ENCODE results near the gene YPEL1.
"Not testable (repeated sequence)": the region's sequence is repeated elsewhere in the genome, so short reads cannot be mapped to it uniquely, and the experiment has no call there.

YPEL1 gene

GRCh38 chr22:21716395-21717122, 19.0 kb downstream of the YPEL1 start:
- H3K27ac ChIP-seq (ENCODE audit: low read length); H3K4me3 ChIP-seq (ENCODE audit: low read length); H3K4me1 ChIP-seq (ENCODE audit: control insufficient read depth, low read depth, low read length); H3K36me3 ChIP-seq (ENCODE audit: control insufficient read depth, low read depth, low read length); H3K9ac ChIP-seq (ENCODE audit: low read length); H3K27me3 ChIP-seq (ENCODE audit: control insufficient read depth, insufficient read depth, low read length); H3K9me3 ChIP-seq (ENCODE audit: control insufficient read depth, low read depth, low read length): not testable (repeated sequence)

DNA sequence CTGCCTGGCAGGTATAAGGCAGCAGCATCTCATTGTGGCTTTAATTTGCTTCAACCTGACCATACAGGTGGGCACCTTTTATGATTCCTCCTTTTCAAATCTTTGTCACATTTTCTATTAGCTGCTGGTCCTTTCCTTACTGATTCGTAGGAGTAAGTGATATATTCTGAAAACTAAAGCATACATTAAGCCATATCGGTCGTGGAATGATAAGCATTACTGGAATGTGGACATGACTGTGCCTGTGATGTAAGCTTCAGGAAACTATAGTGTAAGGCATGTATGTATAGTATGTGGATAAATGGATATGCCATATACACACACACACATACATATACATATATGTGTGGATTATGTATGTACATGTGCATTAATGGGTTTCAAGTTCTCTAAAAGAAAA, 20.8 kb downstream of the YPEL1 start:
- no peaks in the 10 kb centered on the region for H3K4me1 ChIP-seq (ENCODE audit: control insufficient read depth, low read depth, low read length)
- H3K36me3 ChIP-seq (ENCODE audit: control insufficient read depth, low read depth, low read length) = peaks cover 2% of the 10 kb centered on the region
- H3K9ac ChIP-seq (ENCODE audit: low read length) = no peak overlapping the region
- no peaks in the 10 kb centered on the region for H3K9me3 ChIP-seq (ENCODE audit: control insufficient read depth, low read depth, low read length)
- H3K27ac ChIP-seq (ENCODE audit: low read length) = no peak overlapping the region
- H3K27me3 ChIP-seq (ENCODE audit: control insufficient read depth, insufficient read depth, low read length) = no peaks in the 10 kb centered on the region
- H3K4me3 ChIP-seq (ENCODE audit: low read length) = no peak overlapping the region

GRCh38 chr22:21714059-21714770, 21.4 kb downstream of the YPEL1 start:
- H3K27me3 ChIP-seq (ENCODE audit: control insufficient read depth, insufficient read depth, low read length) = no peaks in the 10 kb centered on the region
- H3K36me3 ChIP-seq (ENCODE audit: control insufficient read depth, low read depth, low read length) = peaks cover 4% of the 10 kb centered on the region
- H3K9me3 ChIP-seq (ENCODE audit: control insufficient read depth, low read depth, low read length) = no peaks in the 10 kb centered on the region
- H3K9ac ChIP-seq (ENCODE audit: low read length) = no peak overlapping the region
- no peak overlapping the region for H3K4me3 ChIP-seq (ENCODE audit: low read length)
- H3K27ac ChIP-seq (ENCODE audit: low read length) = no peak overlapping the region
- H3K4me1 ChIP-seq (ENCODE audit: control insufficient read depth, low read depth, low read length) = no peaks in the 10 kb centered on the region

DNA sequence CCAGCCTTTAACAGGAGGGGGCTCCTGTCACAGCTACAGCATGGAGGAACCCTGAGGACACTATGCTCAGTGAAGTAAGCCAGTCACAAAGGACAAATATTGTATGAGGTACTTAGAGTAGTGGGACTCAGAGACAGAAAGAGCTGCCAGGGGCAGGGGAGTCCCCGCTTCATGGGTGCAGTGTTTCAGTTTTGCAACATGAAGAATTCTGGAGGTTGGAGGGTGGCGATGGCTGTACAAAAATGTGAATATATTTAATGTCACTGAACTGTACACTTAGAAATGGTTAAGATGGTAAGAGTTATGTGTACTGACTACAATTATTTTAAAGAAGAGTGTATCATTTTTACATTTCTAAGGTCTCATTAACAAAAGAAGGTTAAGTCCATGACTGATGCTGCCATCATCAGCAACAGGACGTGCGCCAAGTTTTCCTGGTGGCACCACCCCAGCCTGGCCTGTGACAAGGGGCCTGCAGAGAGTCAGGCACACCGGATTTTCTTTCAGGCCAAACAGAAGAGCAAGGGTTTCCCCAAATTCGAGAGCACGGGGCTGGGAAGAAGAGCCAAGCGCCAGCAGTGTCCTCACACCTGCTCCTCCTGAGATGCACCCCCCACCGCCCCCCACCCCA, 22.1 kb downstream of the YPEL1 start:
- Histone ChIP-seq H3K9me3 (ENCODE audit: control insufficient read depth, low read depth, low read length) (no peaks in the 10 kb centered on the region), H3K27me3 (ENCODE audit: control insufficient read depth, insufficient read depth, low read length) (no peaks in the 10 kb centered on the region), H3K4me1 (ENCODE audit: control insufficient read depth, low read depth, low read length) (no peaks in the 10 kb centered on the region), H3K36me3 (ENCODE audit: control insufficient read depth, low read depth, low read length) (peaks cover 4% of the 10 kb centered on the region), H3K27ac (ENCODE audit: low read length) (no peak overlapping the region), H3K9ac (ENCODE audit: low read length) (no peak overlapping the region), H3K4me3 (ENCODE audit: low read length) (no peak overlapping the region)

DNA sequence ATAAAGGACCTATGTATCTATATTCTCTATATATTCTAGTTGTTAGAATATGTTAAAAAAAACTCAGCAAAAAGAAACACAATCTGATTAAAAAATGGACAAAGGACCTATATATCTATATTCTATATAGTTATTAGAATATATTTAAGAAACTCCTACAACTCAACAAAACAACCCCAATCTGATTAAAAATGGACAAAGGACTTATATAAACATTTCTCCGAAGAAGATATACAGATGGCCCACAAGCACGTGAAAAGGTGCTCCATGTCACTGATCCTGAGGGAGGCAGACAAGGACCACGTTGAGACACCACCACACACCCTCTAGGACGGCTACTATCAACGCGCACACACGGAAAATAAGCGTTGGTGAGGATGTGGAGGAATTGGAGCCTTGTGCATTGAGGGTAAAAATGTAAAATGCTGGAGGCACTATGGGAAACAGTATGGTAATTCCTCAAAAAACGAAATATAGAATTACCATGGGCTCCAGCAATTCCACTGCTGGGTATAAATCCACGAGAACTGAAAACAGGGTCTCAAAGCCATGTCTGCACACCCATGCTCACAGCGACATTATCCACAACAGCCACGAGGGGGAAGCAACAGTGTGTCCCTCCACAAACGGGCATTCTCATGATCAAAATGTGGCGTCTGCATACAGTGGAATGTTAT, 22.7 kb downstream of the YPEL1 start:
- no peaks in the 10 kb centered on the region for H3K4me1 ChIP-seq (ENCODE audit: control insufficient read depth, low read depth, low read length)
- no peaks in the 10 kb centered on the region for H3K9me3 ChIP-seq (ENCODE audit: control insufficient read depth, low read depth, low read length)
- no peak overlapping the region for H3K9ac ChIP-seq (ENCODE audit: low read length)
- H3K27ac ChIP-seq (ENCODE audit: low read length) = no peak overlapping the region
- no peaks in the 10 kb centered on the region for H3K27me3 ChIP-seq (ENCODE audit: control insufficient read depth, insufficient read depth, low read length)
- H3K4me3 ChIP-seq (ENCODE audit: low read length) = no peak overlapping the region
- peaks cover 4% of the 10 kb centered on the region for H3K36me3 ChIP-seq (ENCODE audit: control insufficient read depth, low read depth, low read length)

DNA sequence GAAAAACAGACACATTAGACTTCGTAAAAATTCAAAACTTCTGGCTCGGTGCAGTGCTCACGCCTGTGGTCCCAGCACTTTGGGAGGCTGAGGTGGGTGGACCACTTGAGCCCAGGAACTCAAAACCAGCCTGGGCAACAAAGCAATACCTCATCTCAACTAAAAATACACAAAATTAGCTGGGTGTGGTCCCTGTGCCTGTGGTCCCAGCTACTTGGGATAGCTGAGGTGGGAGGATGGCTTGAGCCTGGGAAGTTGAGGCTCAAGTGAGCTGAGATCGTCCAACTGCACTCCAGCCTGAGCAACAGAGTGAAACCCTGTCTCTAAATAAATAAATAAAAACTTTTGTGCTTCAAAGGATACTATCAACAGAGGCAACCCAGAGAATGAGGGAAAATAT, 23.7 kb downstream of the YPEL1 start:
- H3K36me3 ChIP-seq (ENCODE audit: control insufficient read depth, low read depth, low read length) = peaks cover 4% of the 10 kb centered on the region
- H3K9me3 ChIP-seq (ENCODE audit: control insufficient read depth, low read depth, low read length) = no peaks in the 10 kb centered on the region
- no peaks in the 10 kb centered on the region for H3K27me3 ChIP-seq (ENCODE audit: control insufficient read depth, insufficient read depth, low read length)
- no peak overlapping the region for H3K4me3 ChIP-seq (ENCODE audit: low read length)
- H3K9ac ChIP-seq (ENCODE audit: low read length) = no peak overlapping the region
- no peaks in the 10 kb centered on the region for H3K4me1 ChIP-seq (ENCODE audit: control insufficient read depth, low read depth, low read length)
- no peak overlapping the region for H3K27ac ChIP-seq (ENCODE audit: low read length)

- Histone ChIP-seq H3K36me3 (ENCODE audit: control insufficient read depth, low read depth, low read length) (peaks cover 4% of the 10 kb centered on the region), H3K4me3 (ENCODE audit: low read length) (no peak overlapping the region), H3K27me3 (ENCODE audit: control insufficient read depth, insufficient read depth, low read length) (no peaks in the 10 kb centered on the region), H3K9me3 (ENCODE audit: control insufficient read depth, low read depth, low read length) (no peaks in the 10 kb centered on the region), H3K9ac (ENCODE audit: low read length) (no peak overlapping the region), H3K27ac (ENCODE audit: low read length) (no peak overlapping the region), H3K4me1 (ENCODE audit: control insufficient read depth, low read depth, low read length) (no peaks in the 10 kb centered on the region)
These were observed 25.4 kb downstream of the YPEL1 start for GRCh38 chr22:21710156-21710555.

GRCh38 chr22:21709688-21710087, 25.9 kb downstream of the YPEL1 start:
- Histone ChIP-seq H3K4me1 (ENCODE audit: control insufficient read depth, low read depth, low read length) (no peaks in the 10 kb centered on the region), H3K36me3 (ENCODE audit: control insufficient read depth, low read depth, low read length) (peaks cover 4% of the 10 kb centered on the region), H3K9ac (ENCODE audit: low read length) (no peak overlapping the region), H3K4me3 (ENCODE audit: low read length) (no peak overlapping the region), H3K27ac (ENCODE audit: low read length) (no peak overlapping the region), H3K27me3 (ENCODE audit: control insufficient read depth, insufficient read depth, low read length) (no peaks in the 10 kb centered on the region), H3K9me3 (ENCODE audit: control insufficient read depth, low read depth, low read length) (no peaks in the 10 kb centered on the region)

DNA sequence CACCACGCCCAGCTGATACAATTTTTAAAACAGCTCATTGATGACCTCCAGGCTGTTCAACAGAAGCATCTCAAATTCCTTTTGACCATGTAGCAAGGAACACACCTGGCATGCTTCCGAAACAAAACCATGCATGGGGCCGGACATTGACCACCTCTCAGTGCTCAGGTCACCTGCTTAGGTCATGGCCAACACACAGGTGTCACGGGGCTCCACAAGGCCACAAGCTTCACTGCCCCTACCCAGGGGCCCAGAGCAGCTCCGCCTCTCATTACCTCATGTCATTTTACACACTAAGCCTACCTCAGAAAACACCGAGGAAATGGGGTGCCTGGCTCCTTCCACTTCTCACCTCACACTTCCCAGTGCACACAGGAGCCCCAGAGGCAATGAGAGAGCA, 26.6 kb downstream of the YPEL1 start:
- H3K27ac ChIP-seq (ENCODE audit: low read length) = no peak overlapping the region
- no peaks in the 10 kb centered on the region for H3K27me3 ChIP-seq (ENCODE audit: control insufficient read depth, insufficient read depth, low read length)
- H3K4me3 ChIP-seq (ENCODE audit: low read length) = no peak overlapping the region
- no peak overlapping the region for H3K9ac ChIP-seq (ENCODE audit: low read length)
- peaks cover 4% of the 10 kb centered on the region for H3K36me3 ChIP-seq (ENCODE audit: control insufficient read depth, low read depth, low read length)
- no peaks in the 10 kb centered on the region for H3K4me1 ChIP-seq (ENCODE audit: control insufficient read depth, low read depth, low read length)
- no peaks in the 10 kb centered on the region for H3K9me3 ChIP-seq (ENCODE audit: control insufficient read depth, low read depth, low read length)

DNA sequence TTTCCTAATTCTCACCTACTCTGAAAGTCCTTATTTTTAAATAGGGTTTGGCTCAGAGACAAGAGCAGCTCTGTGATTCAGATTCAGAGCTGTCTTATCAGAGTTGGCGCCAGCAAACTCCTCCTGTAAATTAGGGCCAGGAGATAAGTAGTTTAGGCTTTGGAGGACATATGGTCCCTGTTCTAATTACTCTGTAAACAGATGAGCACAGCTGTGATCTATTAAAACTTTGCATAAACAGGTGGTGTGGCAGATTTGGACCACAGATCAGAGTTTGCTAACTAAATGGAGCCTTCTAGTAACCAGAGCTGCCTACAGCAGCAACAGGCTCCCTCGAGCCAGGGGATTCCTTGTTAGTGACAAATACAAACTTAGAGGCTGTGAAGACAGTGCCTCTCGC, 27.9 kb downstream of the YPEL1 start:
- no peak overlapping the region for H3K27ac ChIP-seq (ENCODE audit: low read length)
- no peak overlapping the region for H3K4me3 ChIP-seq (ENCODE audit: low read length)
- H3K4me1 ChIP-seq (ENCODE audit: control insufficient read depth, low read depth, low read length) = no peaks in the 10 kb centered on the region
- H3K9ac ChIP-seq (ENCODE audit: low read length) = no peak overlapping the region
- no peaks in the 10 kb centered on the region for H3K9me3 ChIP-seq (ENCODE audit: control insufficient read depth, low read depth, low read length)
- no peaks in the 10 kb centered on the region for H3K27me3 ChIP-seq (ENCODE audit: control insufficient read depth, insufficient read depth, low read length)
- H3K36me3 ChIP-seq (ENCODE audit: control insufficient read depth, low read depth, low read length) = peaks cover 4% of the 10 kb centered on the region

DNA sequence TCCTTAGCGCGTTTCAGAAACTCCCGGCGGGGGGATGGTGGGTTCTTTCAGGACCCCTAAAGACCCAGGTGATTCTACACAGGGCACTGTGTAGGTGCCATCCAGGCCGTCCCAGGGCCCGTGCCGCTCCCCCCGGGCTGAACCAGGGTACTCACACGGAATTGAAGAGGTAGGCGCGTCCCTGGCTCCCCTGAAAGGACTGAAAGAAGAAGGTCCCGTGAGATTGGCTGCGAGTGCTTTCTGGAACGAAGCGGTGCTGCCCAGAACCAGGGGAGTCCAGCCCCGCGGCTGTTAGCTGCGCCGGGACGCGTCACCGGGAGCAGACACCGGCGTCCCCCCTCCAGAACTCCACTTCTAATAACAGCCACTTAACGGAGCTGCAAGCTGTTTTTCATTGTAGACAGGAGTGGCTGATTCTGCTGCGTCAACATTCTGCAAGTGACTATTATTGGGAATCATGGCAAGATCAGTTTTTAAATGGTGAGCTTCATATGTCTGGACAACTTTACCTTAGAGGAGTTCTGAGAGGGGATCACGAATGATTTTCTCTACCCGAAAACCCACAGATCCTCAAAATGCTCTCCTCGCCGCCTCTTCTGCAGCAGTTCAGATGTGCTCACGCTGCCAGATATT, 31.8 kb downstream of the YPEL1 start:
- peaks cover 9% of the 10 kb centered on the region for H3K36me3 ChIP-seq (ENCODE audit: control insufficient read depth, low read depth, low read length)

More for the DNA sequence above, 31.8 kb downstream of the YPEL1 start:
- Histone ChIP-seq H3K27me3 (ENCODE audit: control insufficient read depth, insufficient read depth, low read length) (no peaks in the 10 kb centered on the region), H3K27ac (ENCODE audit: low read length) (no peak overlapping the region), H3K9me3 (ENCODE audit: control insufficient read depth, low read depth, low read length) (no peaks in the 10 kb centered on the region), H3K4me1 (ENCODE audit: control insufficient read depth, low read depth, low read length) (no peaks in the 10 kb centered on the region), H3K9ac (ENCODE audit: low read length) (no peak overlapping the region), H3K4me3 (ENCODE audit: low read length) (no peak overlapping the region)

Data from iPS-18a (cell line).